ENCODE results near the gene FBXL7. TPM values are rescaled to one million over a fixed set of nuclear protein-coding genes. Genes with fewer than 3 reads are reported as not detected.

FBXL7 gene
- total and polyA plus RNA-seq, 2 donors (not counting 1 experiment from before 2014, with no cell fraction given): not detected

DNA sequence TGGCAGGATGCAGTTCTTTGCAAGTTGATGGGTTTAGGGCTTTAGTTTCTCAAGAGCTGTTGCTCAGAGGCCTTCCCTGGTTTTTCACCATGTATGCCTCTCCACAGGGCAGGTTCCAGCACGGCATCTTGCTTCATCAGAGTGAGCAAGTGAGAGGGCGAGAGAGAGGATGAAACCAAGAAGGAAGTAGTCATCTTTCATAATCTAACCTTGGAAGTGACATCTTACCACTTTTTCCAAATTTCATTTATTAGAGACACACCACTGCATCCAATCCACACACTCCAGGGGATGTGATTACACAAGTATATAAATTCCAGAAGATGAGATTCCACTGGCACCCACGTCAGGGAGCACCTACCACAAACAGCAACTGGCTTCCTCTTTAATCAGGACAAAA, 385.2 kb downstream of the FBXL7 start:
- Mint-ChIP-seq H3K27ac (no peak overlapping the region), H3K27me3 (no peaks in the 10 kb centered on the region), H3K4me3 (no peak overlapping the region), H3K9me3 (ENCODE audit: insufficient read depth) (no peaks in the 10 kb centered on the region), H3K4me1 (no peaks in the 10 kb centered on the region)
- ChIA-PET CTCF (no interaction called here), POLR2A (no interaction called here)
- TF ChIP-seq EZH2 (IDR thresholded peaks at IDR 0.05; ENCODE audit: borderline replicate concordance, insufficient read depth, low read depth, low read length, poor library complexity, severe bottlenecking): no peak
- TF ChIP-seq, protein P1, sequence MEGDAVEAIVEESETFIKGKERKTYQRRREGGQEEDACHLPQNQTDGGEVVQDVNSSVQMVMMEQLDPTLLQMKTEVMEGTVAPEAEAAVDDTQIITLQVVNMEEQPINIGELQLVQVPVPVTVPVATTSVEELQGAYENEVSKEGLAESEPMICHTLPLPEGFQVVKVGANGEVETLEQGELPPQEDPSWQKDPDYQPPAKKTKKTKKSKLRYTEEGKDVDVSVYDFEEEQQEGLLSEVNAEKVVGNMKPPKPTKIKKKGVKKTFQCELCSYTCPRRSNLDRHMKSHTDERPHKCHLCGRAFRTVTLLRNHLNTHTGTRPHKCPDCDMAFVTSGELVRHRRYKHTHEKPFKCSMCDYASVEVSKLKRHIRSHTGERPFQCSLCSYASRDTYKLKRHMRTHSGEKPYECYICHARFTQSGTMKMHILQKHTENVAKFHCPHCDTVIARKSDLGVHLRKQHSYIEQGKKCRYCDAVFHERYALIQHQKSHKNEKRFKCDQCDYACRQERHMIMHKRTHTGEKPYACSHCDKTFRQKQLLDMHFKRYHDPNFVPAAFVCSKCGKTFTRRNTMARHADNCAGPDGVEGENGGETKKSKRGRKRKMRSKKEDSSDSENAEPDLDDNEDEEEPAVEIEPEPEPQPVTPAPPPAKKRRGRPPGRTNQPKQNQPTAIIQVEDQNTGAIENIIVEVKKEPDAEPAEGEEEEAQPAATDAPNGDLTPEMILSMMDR (IDR thresholded peaks at IDR 0.05): no peak
- WGBS (ENCODE audit: insufficient coverage): no CpG with 5 or more reads among the region's 3 CpGs
- Histone ChIP-seq H4K20me1 (ENCODE audit: control insufficient read depth, insufficient read depth, low read length, poor library complexity, severe bottlenecking) (no peaks in the 10 kb centered on the region), H3K79me2 (ENCODE audit: control insufficient read depth, insufficient read depth, low read length) (no peaks in the 10 kb centered on the region), H3K27me3 (replicated peaks in 1 of 4; ENCODE audit: control extremely low read depth in 1 of 4, control insufficient read depth in 3 of 4, insufficient read depth in 4 of 4, low read length in 3 of 4) (no peaks in the 10 kb centered on the region), H2AFZ (ENCODE audit: insufficient read depth, low read depth, low read length, poor library complexity, severe bottlenecking) (no peak overlapping the region), H3K27ac (ENCODE audit: low read length in 2 of 2) (no peak overlapping the region), H3K4me2 (replicated peaks; ENCODE audit: low read depth, low read length, poor library complexity, severe bottlenecking) (no peak overlapping the region), H3K9ac (ENCODE audit: low read length) (no peak overlapping the region), H3K4me3 (ENCODE audit: control extremely low read depth in 1 of 5, extremely low read depth in 1 of 5, insufficient read depth in 1 of 5, low read depth in 2 of 5, low read length in 4 of 5) (no peak overlapping the region), H3K36me3 (replicated peaks in 1 of 2; ENCODE audit: control extremely low read depth in 1 of 2, control insufficient read depth in 1 of 2, extremely low read depth in 1 of 2, insufficient read depth in 2 of 2, low read length in 1 of 2) (no peaks in the 10 kb centered on the region), H3K9me3 (ENCODE audit: control extremely low read depth in 1 of 3, control insufficient read depth in 2 of 3, insufficient read depth in 1 of 3, low read length in 2 of 3) (peaks cover 0 to 8% (median 0%) of the 10 kb centered on the region in 3 donors), H3K4me1 (ENCODE audit: control insufficient read depth in 2 of 2, insufficient read depth in 2 of 2, low read length in 2 of 2) (no peaks in the 10 kb centered on the region)
- DNase-seq (no peak), ATAC-seq (ENCODE audit: low read depth) (no peak)
- intact Hi-C loops (cut with micrococcal nuclease): no loop called here

DNA sequence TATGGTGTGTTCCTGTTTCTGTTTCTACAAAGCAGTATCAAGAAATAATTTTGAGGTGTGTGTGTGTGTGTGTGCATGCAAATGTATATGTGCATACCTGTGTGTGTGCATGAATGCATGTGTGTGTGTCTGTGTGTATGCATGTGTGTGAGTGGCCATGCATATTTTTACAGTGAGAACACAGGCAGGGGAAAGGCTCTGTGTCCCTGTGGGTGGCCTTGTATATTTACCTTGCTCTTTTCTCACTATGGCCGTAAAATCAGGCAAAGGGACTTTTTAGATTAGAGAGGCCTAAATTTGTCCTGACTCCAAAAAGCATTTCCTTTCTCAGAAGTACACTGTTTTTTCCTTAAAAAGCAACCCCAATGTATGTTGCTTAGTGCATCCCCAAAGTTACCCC, 386.2 kb downstream of the FBXL7 start:
- Histone ChIP-seq H3K27me3 (replicated peaks in 1 of 4; ENCODE audit: control extremely low read depth in 1 of 4, control insufficient read depth in 3 of 4, insufficient read depth in 4 of 4, low read length in 3 of 4) (no peaks in the 10 kb centered on the region), H3K4me3 (ENCODE audit: control extremely low read depth in 1 of 5, extremely low read depth in 1 of 5, insufficient read depth in 1 of 5, low read depth in 2 of 5, low read length in 4 of 5) (no peak overlapping the region), H4K20me1 (ENCODE audit: control insufficient read depth, insufficient read depth, low read length, poor library complexity, severe bottlenecking) (no peaks in the 10 kb centered on the region), H3K9ac (ENCODE audit: low read length) (no peak overlapping the region), H3K36me3 (replicated peaks in 1 of 2; ENCODE audit: control extremely low read depth in 1 of 2, control insufficient read depth in 1 of 2, extremely low read depth in 1 of 2, insufficient read depth in 2 of 2, low read length in 1 of 2) (no peaks in the 10 kb centered on the region), H3K4me2 (replicated peaks; ENCODE audit: low read depth, low read length, poor library complexity, severe bottlenecking) (no peak overlapping the region), H3K27ac (ENCODE audit: low read length in 2 of 2) (no peak overlapping the region), H3K79me2 (ENCODE audit: control insufficient read depth, insufficient read depth, low read length) (no peaks in the 10 kb centered on the region), H3K9me3 (ENCODE audit: control extremely low read depth in 1 of 3, control insufficient read depth in 2 of 3, insufficient read depth in 1 of 3, low read length in 2 of 3) (peaks cover 0 to 7% (median 0%) of the 10 kb centered on the region in 3 donors), H2AFZ (ENCODE audit: insufficient read depth, low read depth, low read length, poor library complexity, severe bottlenecking) (no peak overlapping the region), H3K4me1 (ENCODE audit: control insufficient read depth in 2 of 2, insufficient read depth in 2 of 2, low read length in 2 of 2) (no peaks in the 10 kb centered on the region)
- Mint-ChIP-seq H3K27me3 (no peaks in the 10 kb centered on the region), H3K9me3 (ENCODE audit: insufficient read depth) (no peaks in the 10 kb centered on the region), H3K27ac (no peak overlapping the region), H3K4me1 (no peaks in the 10 kb centered on the region), H3K4me3 (no peak overlapping the region)
- intact Hi-C loops (cut with micrococcal nuclease): no loop called here
- TF ChIP-seq, protein P1 (IDR thresholded peaks at IDR 0.05): no peak
- no peak for TF ChIP-seq EZH2 (IDR thresholded peaks at IDR 0.05; ENCODE audit: borderline replicate concordance, insufficient read depth, low read depth, low read length, poor library complexity, severe bottlenecking)
- ATAC-seq (ENCODE audit: low read depth): no peak
- 100% methylated on average over 1 of the region's 1 CpG for WGBS (ENCODE audit: insufficient coverage)
- ChIA-PET POLR2A (no interaction called here), CTCF (no interaction called here)
- DNase-seq: no peak

All from B cell (primary cell).